Lower leg skin (tissue), 3 donors: ENCODE measurements around the gene KCTD5.
"Not testable (repeated sequence)": the region's sequence is repeated elsewhere in the genome, so short reads cannot be mapped to it uniquely, and the experiment has no call there.

Source experiments
- CTCF ChIP-seq, 3 donors: fragments of 450-650 bp; IDR thresholded peaks; one replicate each; pipeline ENCODE4 v1.5.1; 2016; ENCODE audit warnings: antibody characterized with exemption in 3 of 3, mild to moderate bottlenecking in 3 of 3, moderate library complexity in 2 of 3
- POLR2A ChIP-seq, 2 donors: fragments of 450-650 bp; IDR thresholded peaks; one replicate each; pipeline ENCODE4 v1.6.1; 2016 to 2017; ENCODE audit warnings: antibody characterized with exemption in 2 of 2, mild to moderate bottlenecking in 1 of 2, moderate library complexity in 1 of 2

- TF ChIP-seq CTCF, POLR2A (IDR thresholded peaks at IDR 0.05): not testable (repeated sequence)
These were observed 718 bp downstream of the KCTD5 start for GRCh38 chr16:2683041-2683440.
